Caco-2 (cell line): ENCODE measurements around the gene FIBIN. TPM values are rescaled to one million over a fixed set of nuclear protein-coding genes. Genes with fewer than 3 reads are reported as not detected.

Experiments used
- BruUV-seq: library from RNA; stranded (reverse); fragments of 400-500 nt; replicated peaks from 2 replicates; lab custom pipeline; 2021; lab: Mats Ljungman, UMichigan
- CTCF ChIA-PET: fragments of 300-600 bp; sonication (Branson Sonifier 250); formaldehyde crosslinking; loops from one replicate; lab custom pipeline; 2022; ENCODE audit warnings: antibody characterized with exemption; lab: Charles Lee
- POLR2A ChIA-PET: fragments of 300-600 bp; sonication (Branson Sonifier 250); formaldehyde crosslinking; loops from one replicate; lab custom pipeline; 2022; ENCODE audit warnings: antibody characterized with exemption; lab: Charles Lee
- DNase-seq, 2 experiments: peaks; one replicate each; pipeline versions ENCODE4 v3.0.0 to v3.0.0-alpha.2; 2020 to 2022
- H3K27me3 ChIP-seq: replicated peaks from 2 replicates; pipeline ENCODE4 v1.6.0; 2011; ENCODE audit warnings: low read length; ENCODE audit not compliant: control insufficient read depth, insufficient read depth
- H3K36me3 ChIP-seq: 2 replicates; pipeline ENCODE4 v1.5.1; 2011; ENCODE audit warnings: low read length; ENCODE audit not compliant: control insufficient read depth, insufficient read depth
- H3K4me1 ChIP-seq: fragments of 250-450 bp; sonication (Bioruptor Pico); 2 replicates; pipeline ENCODE4 v1.5.1; 2020; ENCODE audit warnings: mild to moderate bottlenecking
- H3K4me3 ChIP-seq: 2 replicates; pipeline ENCODE4 v1.5.1; 2011; ENCODE audit warnings: low read depth, mild to moderate bottlenecking, control low read depth, low read length
- H3K9me3 ChIP-seq: fragments of 250-450 bp; sonication (Bioruptor Pico); 2 replicates; pipeline ENCODE4 v1.5.1; 2020; ENCODE audit warnings: mild to moderate bottlenecking, moderate library complexity
- H3K27ac Mint-ChIP-seq: one replicate; pipeline ENCODE4 v1.8.0; 2022; ENCODE audit warnings: mixed read lengths; ENCODE audit not compliant: unreplicated experiment
- H3K27me3 Mint-ChIP-seq: one replicate; pipeline ENCODE4 v1.8.0; 2022; ENCODE audit warnings: mixed read lengths; ENCODE audit not compliant: insufficient read depth, unreplicated experiment
- H3K36me3 Mint-ChIP-seq: one replicate; pipeline ENCODE4 v1.8.0; 2022; ENCODE audit warnings: mild to moderate bottlenecking, mixed read lengths; ENCODE audit not compliant: insufficient read depth, unreplicated experiment
- H3K4me1 Mint-ChIP-seq: one replicate; pipeline ENCODE4 v1.8.0; 2022; ENCODE audit warnings: low read depth, mixed read lengths; ENCODE audit not compliant: unreplicated experiment
- H3K4me3 Mint-ChIP-seq: one replicate; pipeline ENCODE4 v1.8.0; 2022; ENCODE audit warnings: mild to moderate bottlenecking, moderate library complexity, mixed read lengths; ENCODE audit not compliant: unreplicated experiment
- H3K9me3 Mint-ChIP-seq: one replicate; pipeline ENCODE4 v1.8.0; 2022; ENCODE audit warnings: mixed read lengths; ENCODE audit not compliant: unreplicated experiment
- intact Hi-C: fragments of 100-400 bp; cut with micrococcal nuclease; formaldehyde crosslinking; loops from one replicate; pipeline ENCODE4 v1.10.0; 2022; ENCODE audit not compliant: unreplicated experiment
- total RNA-seq: library from RNA; stranded (reverse); gene quantifications from 2 replicates; pipeline ENCODE4 v1.2.3, GENCODE V29; 2022
- TF ChIP-seq, protein P1 (sequence below), 2 experiments: fragments of 200-600 bp in 1 of 2; IDR thresholded peaks; 1 replicate in 1 of 2; 2 replicates in 1 of 2; pipeline versions ENCODE4 v1.5.1 to v1.8.0; 2011 to 2022; ENCODE audit warnings: antibody characterized with exemption in 1 of 2, control low read depth in 1 of 2, inconsistent platforms in 1 of 2, low read depth in 1 of 2, low read length in 1 of 2, mild to moderate bottlenecking in 1 of 2, moderate library complexity in 1 of 2; ENCODE audit not compliant: insufficient read depth in 1 of 2, severe bottlenecking in 1 of 2, unreplicated experiment in 1 of 2

The FIBIN gene
- total RNA-seq, 1 experiment from 2014 or later: 0.16 TPM

DNA sequence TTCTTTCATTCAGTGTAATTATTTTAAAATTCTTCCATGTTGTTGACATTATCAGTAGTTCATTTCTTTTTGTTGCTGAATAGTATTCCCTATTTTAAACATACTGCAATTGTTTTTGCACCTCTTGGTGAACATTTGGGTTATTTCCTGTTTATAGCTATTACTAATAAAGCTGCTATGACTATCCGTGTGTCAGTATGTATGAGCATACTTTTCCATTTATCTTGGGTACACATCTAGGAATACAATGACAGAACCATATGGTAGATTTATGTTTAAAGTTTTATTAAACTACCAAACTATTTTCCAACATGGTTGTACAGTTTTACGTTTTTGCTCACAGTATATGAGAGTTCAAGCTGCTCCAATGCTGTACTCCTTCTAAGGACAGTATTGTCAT, 22.0 kb upstream of the FIBIN start:
- Mint-ChIP-seq H3K27me3 (no peaks in the 10 kb centered on the region), H3K4me1 (no peaks in the 10 kb centered on the region), H3K27ac (no peak overlapping the region), H3K4me3 (no peak overlapping the region), H3K36me3 (no peaks in the 10 kb centered on the region), H3K9me3 (no peaks in the 10 kb centered on the region)
- no peak for DNase-seq
- no peaks in the 10 kb centered on the region for H3K27me3 ChIP-seq
- CTCF ChIA-PET: no interaction called here
- no peak overlapping the region for H3K4me3 ChIP-seq
- intact Hi-C loops: no loop called here
- TF ChIP-seq, protein P1, sequence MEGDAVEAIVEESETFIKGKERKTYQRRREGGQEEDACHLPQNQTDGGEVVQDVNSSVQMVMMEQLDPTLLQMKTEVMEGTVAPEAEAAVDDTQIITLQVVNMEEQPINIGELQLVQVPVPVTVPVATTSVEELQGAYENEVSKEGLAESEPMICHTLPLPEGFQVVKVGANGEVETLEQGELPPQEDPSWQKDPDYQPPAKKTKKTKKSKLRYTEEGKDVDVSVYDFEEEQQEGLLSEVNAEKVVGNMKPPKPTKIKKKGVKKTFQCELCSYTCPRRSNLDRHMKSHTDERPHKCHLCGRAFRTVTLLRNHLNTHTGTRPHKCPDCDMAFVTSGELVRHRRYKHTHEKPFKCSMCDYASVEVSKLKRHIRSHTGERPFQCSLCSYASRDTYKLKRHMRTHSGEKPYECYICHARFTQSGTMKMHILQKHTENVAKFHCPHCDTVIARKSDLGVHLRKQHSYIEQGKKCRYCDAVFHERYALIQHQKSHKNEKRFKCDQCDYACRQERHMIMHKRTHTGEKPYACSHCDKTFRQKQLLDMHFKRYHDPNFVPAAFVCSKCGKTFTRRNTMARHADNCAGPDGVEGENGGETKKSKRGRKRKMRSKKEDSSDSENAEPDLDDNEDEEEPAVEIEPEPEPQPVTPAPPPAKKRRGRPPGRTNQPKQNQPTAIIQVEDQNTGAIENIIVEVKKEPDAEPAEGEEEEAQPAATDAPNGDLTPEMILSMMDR (IDR thresholded peaks at IDR 0.05; ENCODE audit: insufficient read depth in 1 of 2, low read depth in 1 of 2, low read length in 1 of 2, severe bottlenecking in 1 of 2, unreplicated experiment in 1 of 2): no peak
- no TSS peak for BruUV-seq
- POLR2A ChIA-PET: no interaction called here
- H3K9me3 ChIP-seq: no peaks in the 10 kb centered on the region
- H3K36me3 ChIP-seq: no peaks in the 10 kb centered on the region
- H3K4me1 ChIP-seq: no peaks in the 10 kb centered on the region

DNA sequence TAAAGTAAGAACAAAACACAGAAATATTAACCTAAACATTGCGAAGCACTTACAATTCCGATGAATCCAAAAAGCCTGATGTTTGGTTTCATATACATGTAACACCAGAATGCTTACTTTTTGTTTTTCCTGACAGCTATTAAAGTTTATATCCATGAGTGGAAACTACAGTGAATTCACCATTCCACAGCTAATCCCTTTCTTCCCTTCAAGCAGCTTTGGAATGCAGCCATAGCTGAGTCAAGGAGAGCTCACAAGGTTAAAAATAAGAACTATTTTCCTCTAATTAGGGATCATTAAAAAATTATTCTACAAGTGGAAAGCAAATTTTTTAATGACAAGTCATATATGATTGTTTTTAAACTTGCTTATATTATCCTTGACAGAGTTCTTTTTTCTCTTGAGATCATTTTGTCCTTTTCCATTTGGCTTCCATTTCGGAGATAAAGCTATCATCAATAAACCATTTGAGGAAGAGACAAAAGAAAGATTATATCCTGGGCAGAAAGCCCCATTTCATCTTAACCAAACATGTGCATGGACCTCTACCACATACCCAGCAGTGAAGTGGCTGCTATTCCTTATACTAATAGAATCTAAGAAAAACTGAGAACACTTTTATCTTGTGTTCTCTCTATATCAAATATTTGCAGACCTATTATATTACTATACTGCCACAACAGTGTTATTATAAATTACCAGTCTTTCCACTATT, 19.7 kb upstream of the FIBIN start:
- intact Hi-C loops: no loop called here
- H3K27ac Mint-ChIP-seq: no peak overlapping the region
- ChIA-PET CTCF (no interaction called here), POLR2A (no interaction called here)
- Histone ChIP-seq H3K4me1 (no peaks in the 10 kb centered on the region), H3K27me3 (no peaks in the 10 kb centered on the region), H3K36me3 (no peaks in the 10 kb centered on the region), H3K9me3 (no peaks in the 10 kb centered on the region), H3K4me3 (no peak overlapping the region)
- H3K9me3 Mint-ChIP-seq: no peaks in the 10 kb centered on the region
- no peaks in the 10 kb centered on the region for H3K4me1 Mint-ChIP-seq
- H3K27me3 Mint-ChIP-seq: no peaks in the 10 kb centered on the region
- H3K36me3 Mint-ChIP-seq: no peaks in the 10 kb centered on the region
- no TSS peak for BruUV-seq
- TF ChIP-seq, protein P1 (IDR thresholded peaks at IDR 0.05; ENCODE audit: insufficient read depth in 1 of 2, low read depth in 1 of 2, low read length in 1 of 2, severe bottlenecking in 1 of 2, unreplicated experiment in 1 of 2): no peak
- no peak overlapping the region for H3K4me3 Mint-ChIP-seq
- no peak for DNase-seq

DNA sequence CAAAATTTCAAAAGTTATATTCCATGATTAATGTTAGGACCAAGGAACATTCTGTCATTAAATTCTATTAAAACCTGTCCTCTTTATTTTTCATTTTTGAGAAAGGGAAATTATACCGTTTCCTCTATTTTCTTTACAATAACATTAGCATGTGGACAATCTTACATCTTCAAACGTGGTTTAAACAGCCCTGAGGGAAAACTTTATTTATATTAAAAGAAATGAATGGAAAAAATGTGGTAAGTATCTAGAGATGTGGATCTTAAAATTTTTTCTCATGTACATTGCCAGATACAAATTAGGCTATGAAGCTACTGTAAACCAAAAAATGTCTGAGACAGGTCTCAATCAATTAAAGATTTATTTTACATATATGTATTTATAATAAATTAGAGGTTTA, 18.9 kb upstream of the FIBIN start:
- ChIA-PET CTCF (no interaction called here), POLR2A (no interaction called here)
- Histone ChIP-seq H3K4me1 (no peaks in the 10 kb centered on the region), H3K4me3 (no peak overlapping the region), H3K27me3 (no peaks in the 10 kb centered on the region), H3K9me3 (no peaks in the 10 kb centered on the region), H3K36me3 (no peaks in the 10 kb centered on the region)
- no TSS peak for BruUV-seq
- Mint-ChIP-seq H3K36me3 (no peaks in the 10 kb centered on the region), H3K4me1 (no peaks in the 10 kb centered on the region), H3K27me3 (no peaks in the 10 kb centered on the region), H3K27ac (no peak overlapping the region), H3K4me3 (no peak overlapping the region), H3K9me3 (no peaks in the 10 kb centered on the region)
- no peak for DNase-seq
- TF ChIP-seq, protein P1 (IDR thresholded peaks at IDR 0.05; ENCODE audit: insufficient read depth in 1 of 2, low read depth in 1 of 2, low read length in 1 of 2, severe bottlenecking in 1 of 2, unreplicated experiment in 1 of 2): no peak
- intact Hi-C loops: no loop called here
